ENCODE measurements around the gene ANK3.

- TF ChIP-seq CTCF (IDR thresholded peaks at IDR 0.05) (no peak), POLR2A (IDR thresholded peaks at IDR 0.05) (no peak)
Measured at GRCh38 chr10:60382946-60383681, 6.6 kb downstream of the ANK3 start.
